ENCODE results near the gene BLTP2.

- TF ChIP-seq, protein P1, sequence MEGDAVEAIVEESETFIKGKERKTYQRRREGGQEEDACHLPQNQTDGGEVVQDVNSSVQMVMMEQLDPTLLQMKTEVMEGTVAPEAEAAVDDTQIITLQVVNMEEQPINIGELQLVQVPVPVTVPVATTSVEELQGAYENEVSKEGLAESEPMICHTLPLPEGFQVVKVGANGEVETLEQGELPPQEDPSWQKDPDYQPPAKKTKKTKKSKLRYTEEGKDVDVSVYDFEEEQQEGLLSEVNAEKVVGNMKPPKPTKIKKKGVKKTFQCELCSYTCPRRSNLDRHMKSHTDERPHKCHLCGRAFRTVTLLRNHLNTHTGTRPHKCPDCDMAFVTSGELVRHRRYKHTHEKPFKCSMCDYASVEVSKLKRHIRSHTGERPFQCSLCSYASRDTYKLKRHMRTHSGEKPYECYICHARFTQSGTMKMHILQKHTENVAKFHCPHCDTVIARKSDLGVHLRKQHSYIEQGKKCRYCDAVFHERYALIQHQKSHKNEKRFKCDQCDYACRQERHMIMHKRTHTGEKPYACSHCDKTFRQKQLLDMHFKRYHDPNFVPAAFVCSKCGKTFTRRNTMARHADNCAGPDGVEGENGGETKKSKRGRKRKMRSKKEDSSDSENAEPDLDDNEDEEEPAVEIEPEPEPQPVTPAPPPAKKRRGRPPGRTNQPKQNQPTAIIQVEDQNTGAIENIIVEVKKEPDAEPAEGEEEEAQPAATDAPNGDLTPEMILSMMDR (IDR thresholded peaks at IDR 0.05) = no peak
- TF ChIP-seq POLR2A (IDR thresholded peaks at IDR 0.05) = no peak
- no peak for TF ChIP-seq POLR2AphosphoS5 (IDR thresholded peaks at IDR 0.05)
These were observed 12.8 kb upstream of the BLTP2 start for GRCh38 chr17:28657756-28658155.
